K562 (cell line): ENCODE data around the gene COL8A2. TPM values are rescaled to one million over a fixed set of nuclear protein-coding genes. Genes with fewer than 3 reads are reported as not detected.

Source experiments
- BACH1 ChIP-seq: fragments of 200-800 bp; sonication (Bioruptor generic); IDR thresholded peaks from 2 replicates; pipeline ENCODE4 v1.6.1; 2016; ENCODE audit warnings: missing genetic modification characterization, missing compliant biosample characterization
- CHD1 ChIP-seq: fragments of 200-600 bp; sonication (generic); IDR thresholded peaks from one replicate; pipeline ENCODE4 v1.6.1; 2012; ENCODE audit warnings: mild to moderate bottlenecking, moderate library complexity, low read length, inconsistent platforms
- HCFC1 ChIP-seq: IDR thresholded peaks from 2 replicates; pipeline ENCODE4 v1.6.1; 2012; ENCODE audit warnings: low read depth, low read length, improper control_type of control experiment
- KDM5B ChIP-seq: fragments of 200-600 bp; sonication (generic); IDR thresholded peaks from 2 replicates; pipeline ENCODE4 v1.6.1; 2012; ENCODE audit warnings: low read depth, mild to moderate bottlenecking, moderate library complexity, low read length, control low read depth, inconsistent platforms; ENCODE audit not compliant: insufficient replicate concordance
- MYC ChIP-seq, 2 experiments: fragments of 250-450 bp in 1 of 2; sonication (Bioruptor Pico) in 1 of 2; IDR thresholded peaks; 2 replicates each; pipeline versions ENCODE4 v1.5.1 to v1.6.1; 2012 to 2021; ENCODE audit warnings: low read depth in 2 of 2, borderline replicate concordance in 1 of 2, improper control_type of control experiment in 1 of 2, low read length in 1 of 2, mild to moderate bottlenecking in 1 of 2, moderate library complexity in 1 of 2
- OTX1 ChIP-seq: fragments of 450-650 bp; formaldehyde crosslinking; IDR thresholded peaks from 2 replicates; pipeline ENCODE4 v1.4.0; 2022; ENCODE audit warnings: mild to moderate bottlenecking
- RBFOX2 ChIP-seq: fragments of 200-400 bp; formaldehyde crosslinking; IDR thresholded peaks from 2 replicates; pipeline ENCODE4 v1.6.1; 2017; ENCODE audit warnings: low read depth, mild to moderate bottlenecking, low read length, moderate library complexity
- polyA plus RNA-seq, 8 experiments: library from polyadenylated mRNA; depleted of rRNA in 4 of 8; stranded (reverse) in 5 of 8; unstranded in 3 of 8; fragments of >200 nt; fragmentation: Nextera tagmentation in 2 of 8; fragmentation: Illumina TruSeq in 1 of 8; extraction: Ambion mirVana in 2 of 8; extraction: Trizol in 1 of 8; gene quantifications; 2 replicates each; pipeline versions ENCODE4 v1.2.1 to v1.2.3, GENCODE V29; 2011 to 2014; ENCODE audit warnings: inconsistent platforms in 1 of 8, missing spikeins in 1 of 8
- total RNA-seq, 7 experiments: library from RNA; depleted of rRNA in 6 of 7; stranded (reverse); fragments of >200 nt in 6 of 7; fragmentation: Illumina TruSeq in 2 of 7; extraction: Trizol in 2 of 7; gene quantifications; 2 replicates each; pipeline versions ENCODE4 v1.2.1 to v1.2.3, GENCODE V29; 2011 to 2021; ENCODE audit warnings: low replicate concordance in 1 of 7
- TF ChIP-seq, protein P1 (sequence below): fragments of 250-450 bp; sonication (Bioruptor Pico); IDR thresholded peaks from 2 replicates; pipeline ENCODE4 v1.5.0; 2021
- TF ChIP-seq, protein P2 (sequence below): fragments of 250-450 bp; sonication (Bioruptor Pico); IDR thresholded peaks from 2 replicates; pipeline ENCODE4 v1.4.0; 2020; ENCODE audit warnings: mild to moderate bottlenecking, moderate library complexity
- TF ChIP-seq, protein P3 (sequence below): sonication (generic); formaldehyde crosslinking; IDR thresholded peaks from 2 replicates; pipeline ENCODE4 v1.8.1; 2023; ENCODE audit warnings: missing genetic modification reagents, mild to moderate bottlenecking, borderline replicate concordance
- TF ChIP-seq, protein P4 (sequence below): fragments of 250-450 bp; sonication (Bioruptor Pico); IDR thresholded peaks from 2 replicates; pipeline ENCODE4 v1.5.0; 2021; ENCODE audit warnings: mild to moderate bottlenecking, moderate library complexity

The COL8A2 gene
- total and polyA plus RNA-seq, 9 of the 15 experiments (the other 6 are each of a cell fraction or from before 2014, with no cell fraction given), result 0.03 to 0.14 (median 0.04) TPM; not detected in 5

DNA sequence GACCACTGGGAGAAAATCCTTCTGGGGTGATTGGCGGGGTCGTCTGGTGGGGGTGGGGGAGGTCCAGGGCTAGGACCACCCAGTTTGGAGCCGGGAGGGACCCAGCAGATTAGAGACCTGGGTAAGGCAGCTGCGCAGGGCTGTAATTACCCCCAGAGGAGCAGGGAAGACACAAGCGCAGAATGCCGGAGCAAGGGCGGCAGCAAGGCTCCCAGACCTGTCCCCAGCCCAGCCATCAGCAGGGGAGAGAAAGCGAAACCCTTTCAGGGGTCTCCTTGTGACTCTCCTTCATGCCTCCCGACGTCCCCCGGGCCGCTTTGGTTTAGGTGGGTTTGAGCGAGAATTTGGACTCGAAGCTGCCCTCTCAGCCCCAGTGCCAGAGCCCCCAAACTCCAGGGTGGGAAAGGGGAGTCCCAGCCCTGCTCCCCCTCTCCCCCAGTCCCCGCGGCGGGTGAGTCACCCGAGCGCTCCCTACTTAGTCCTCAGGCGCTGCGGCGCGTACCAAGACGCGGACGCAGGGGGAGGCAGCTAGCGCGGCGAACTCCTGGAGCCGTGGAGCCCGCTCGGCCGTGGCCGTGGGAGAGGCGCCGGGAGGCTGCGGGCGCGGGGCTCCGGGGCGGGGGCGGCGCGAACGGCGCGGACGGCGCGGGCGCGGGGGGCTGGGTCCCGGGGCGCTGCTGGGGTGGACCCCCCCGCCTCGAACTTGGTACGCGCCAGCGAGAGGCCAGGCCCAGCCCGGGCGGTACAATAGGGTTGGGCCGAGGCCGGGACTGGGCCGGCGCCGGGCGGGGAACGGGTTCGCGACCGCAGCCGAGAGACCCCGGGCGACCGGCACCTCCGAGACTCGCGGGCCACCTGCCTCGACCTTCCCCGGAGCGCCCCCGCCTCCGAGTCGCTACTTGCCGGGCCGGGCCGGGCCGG, 30.6 kb upstream of the COL8A2 start, which contains the start of gene MAP7D1 (continued):
- TF ChIP-seq, protein P1, sequence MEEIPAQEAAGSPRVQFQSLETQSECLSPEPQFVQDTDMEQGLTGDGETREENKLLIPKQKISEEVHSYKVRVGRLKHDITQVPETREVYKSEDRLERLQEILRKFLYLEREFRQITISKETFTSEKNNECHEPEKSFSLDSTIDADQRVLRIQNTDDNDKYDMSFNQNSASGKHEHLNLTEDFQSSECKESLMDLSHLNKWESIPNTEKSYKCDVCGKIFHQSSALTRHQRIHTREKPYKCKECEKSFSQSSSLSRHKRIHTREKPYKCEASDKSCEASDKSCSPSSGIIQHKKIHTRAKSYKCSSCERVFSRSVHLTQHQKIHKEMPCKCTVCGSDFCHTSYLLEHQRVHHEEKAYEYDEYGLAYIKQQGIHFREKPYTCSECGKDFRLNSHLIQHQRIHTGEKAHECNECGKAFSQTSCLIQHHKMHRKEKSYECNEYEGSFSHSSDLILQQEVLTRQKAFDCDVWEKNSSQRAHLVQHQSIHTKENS (CRISPR knock-in tag), result no peak
- TF ChIP-seq CHD1 (peak; percentile 32), BACH1 (no peak), RBFOX2 (peak; percentile 88), MYC (IDR thresholded peaks at IDR 0.05; ENCODE audit: low read depth, low read length) (no peak), MYC (CRISPR knock-in tag; IDR thresholded peaks at IDR 0.05; ENCODE audit: borderline replicate concordance, low read depth) (no peak), OTX1 (CRISPR knock-in tag) (peak; percentile 59; the same call in 1 of the 2 replicates), KDM5B (peak; percentile 91), HCFC1 (0 out of 2 replicates have a peak, but pooled peaks have one; percentile 2)
- TF ChIP-seq, protein P2, sequence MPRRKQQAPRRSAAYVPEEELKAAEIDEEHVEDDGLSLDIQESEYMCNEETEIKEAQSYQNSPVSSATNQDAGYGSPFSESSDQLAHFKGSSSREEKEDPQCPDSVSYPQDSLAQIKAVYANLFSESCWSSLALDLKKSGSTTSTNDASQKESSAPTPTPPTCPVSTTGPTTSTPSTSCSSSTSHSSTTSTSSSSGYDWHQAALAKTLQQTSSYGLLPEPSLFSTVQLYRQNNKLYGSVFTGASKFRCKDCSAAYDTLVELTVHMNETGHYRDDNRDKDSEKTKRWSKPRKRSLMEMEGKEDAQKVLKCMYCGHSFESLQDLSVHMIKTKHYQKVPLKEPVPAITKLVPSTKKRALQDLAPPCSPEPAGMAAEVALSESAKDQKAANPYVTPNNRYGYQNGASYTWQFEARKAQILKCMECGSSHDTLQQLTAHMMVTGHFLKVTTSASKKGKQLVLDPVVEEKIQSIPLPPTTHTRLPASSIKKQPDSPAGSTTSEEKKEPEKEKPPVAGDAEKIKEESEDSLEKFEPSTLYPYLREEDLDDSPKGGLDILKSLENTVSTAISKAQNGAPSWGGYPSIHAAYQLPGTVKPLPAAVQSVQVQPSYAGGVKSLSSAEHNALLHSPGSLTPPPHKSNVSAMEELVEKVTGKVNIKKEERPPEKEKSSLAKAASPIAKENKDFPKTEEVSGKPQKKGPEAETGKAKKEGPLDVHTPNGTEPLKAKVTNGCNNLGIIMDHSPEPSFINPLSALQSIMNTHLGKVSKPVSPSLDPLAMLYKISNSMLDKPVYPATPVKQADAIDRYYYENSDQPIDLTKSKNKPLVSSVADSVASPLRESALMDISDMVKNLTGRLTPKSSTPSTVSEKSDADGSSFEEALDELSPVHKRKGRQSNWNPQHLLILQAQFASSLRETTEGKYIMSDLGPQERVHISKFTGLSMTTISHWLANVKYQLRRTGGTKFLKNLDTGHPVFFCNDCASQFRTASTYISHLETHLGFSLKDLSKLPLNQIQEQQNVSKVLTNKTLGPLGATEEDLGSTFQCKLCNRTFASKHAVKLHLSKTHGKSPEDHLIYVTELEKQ, result no peak
- TF ChIP-seq, protein P3, sequence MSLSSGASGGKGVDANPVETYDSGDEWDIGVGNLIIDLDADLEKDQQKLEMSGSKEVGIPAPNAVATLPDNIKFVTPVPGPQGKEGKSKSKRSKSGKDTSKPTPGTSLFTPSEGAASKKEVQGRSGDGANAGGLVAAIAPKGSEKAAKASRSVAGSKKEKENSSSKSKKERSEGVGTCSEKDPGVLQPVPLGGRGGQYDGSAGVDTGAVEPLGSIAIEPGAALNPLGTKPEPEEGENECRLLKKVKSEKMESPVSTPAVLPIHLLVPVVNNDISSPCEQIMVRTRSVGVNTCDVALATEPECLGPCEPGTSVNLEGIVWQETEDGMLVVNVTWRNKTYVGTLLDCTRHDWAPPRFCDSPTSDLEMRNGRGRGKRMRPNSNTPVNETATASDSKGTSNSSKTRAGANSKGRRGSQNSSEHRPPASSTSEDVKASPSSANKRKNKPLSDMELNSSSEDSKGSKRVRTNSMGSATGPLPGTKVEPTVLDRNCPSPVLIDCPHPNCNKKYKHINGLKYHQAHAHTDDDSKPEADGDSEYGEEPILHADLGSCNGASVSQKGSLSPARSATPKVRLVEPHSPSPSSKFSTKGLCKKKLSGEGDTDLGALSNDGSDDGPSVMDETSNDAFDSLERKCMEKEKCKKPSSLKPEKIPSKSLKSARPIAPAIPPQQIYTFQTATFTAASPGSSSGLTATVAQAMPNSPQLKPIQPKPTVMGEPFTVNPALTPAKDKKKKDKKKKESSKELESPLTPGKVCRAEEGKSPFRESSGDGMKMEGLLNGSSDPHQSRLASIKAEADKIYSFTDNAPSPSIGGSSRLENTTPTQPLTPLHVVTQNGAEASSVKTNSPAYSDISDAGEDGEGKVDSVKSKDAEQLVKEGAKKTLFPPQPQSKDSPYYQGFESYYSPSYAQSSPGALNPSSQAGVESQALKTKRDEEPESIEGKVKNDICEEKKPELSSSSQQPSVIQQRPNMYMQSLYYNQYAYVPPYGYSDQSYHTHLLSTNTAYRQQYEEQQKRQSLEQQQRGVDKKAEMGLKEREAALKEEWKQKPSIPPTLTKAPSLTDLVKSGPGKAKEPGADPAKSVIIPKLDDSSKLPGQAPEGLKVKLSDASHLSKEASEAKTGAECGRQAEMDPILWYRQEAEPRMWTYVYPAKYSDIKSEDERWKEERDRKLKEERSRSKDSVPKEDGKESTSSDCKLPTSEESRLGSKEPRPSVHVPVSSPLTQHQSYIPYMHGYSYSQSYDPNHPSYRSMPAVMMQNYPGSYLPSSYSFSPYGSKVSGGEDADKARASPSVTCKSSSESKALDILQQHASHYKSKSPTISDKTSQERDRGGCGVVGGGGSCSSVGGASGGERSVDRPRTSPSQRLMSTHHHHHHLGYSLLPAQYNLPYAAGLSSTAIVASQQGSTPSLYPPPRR, result no peak
- TF ChIP-seq, protein P4, sequence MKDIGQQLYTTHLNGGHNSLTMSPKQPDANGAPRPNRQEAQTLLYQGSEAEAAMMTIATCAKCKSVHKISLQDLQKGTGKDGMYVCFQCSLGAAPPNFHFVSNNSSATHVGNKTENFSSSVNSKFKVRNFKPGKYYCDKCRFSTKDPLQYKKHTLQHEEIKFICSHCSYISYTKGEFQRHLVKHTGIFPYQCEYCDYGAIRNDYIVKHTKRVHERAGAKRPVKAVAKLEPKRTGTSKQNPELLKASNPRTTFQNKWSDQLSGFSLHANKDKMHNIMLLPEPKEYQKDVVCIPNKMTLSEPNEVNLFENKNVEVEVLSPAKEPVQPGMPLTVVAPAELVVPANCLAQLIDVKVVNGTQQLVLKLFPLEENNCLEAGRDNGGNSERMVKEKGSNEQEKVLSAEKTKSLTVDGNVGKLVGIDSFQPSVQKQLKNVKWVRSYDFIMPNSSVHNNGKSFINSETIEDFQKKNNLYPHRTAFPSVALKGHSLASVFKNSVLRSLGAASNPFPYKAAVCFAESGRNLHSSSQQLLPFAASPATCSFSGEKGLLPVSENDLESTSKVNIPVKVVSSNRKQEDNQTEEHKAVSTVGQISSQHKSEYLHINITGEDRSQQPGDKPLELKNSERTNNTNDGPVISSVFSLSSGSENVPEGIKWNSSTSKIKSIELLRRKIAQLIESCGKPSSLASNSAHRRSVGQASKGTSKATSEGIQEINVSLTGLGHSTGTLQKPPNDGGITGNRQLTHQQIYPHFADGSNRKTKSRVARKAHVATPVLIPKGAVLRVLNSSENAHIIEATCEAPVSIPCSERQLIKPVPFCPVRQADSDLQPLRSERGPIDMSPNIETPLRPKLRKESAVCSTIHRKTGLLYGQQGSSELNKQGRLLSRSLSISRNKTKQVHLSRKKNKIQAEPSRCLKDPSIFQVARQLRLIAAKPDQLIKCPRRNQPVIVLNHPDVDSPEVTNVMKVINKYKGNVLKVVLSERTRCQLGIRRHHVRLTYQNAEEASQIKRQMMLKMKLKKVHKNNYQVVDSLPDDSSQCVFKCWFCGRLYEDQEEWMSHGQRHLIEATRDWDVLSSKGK (CRISPR knock-in tag), result no peak
